ENCODE results near the gene NLRP14. TPM values are rescaled to one million over a fixed set of nuclear protein-coding genes. Genes with fewer than 3 reads are reported as not detected.
A peak's percentile ranks its signal among the peaks of the same experiment; 100 is the strongest.

NLRP14 gene
- total RNA-seq, 4 donors from 2014 or later, result not detected

DNA sequence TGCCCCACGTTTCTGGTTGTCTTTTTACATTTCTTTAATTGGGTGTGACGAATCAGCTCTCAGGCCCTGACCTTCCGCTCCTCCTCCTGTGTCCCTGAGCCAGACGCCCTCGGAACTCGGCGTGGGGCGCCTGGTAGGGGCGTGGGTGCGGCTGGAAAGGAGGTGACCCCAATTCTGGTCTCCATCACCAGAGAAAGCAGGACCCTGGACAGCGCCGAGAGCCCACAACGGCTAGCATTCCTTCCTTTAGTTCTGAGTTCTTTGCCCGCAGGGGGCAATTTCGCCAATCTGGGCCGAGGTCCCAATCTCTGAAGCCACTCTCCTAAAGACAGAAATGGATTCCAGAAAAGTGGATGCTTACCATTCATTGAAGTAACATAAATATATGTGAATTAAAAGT, 56.8 kb downstream of the NLRP14 start:
- H3K27me3 ChIP-seq, result no peaks in the 10 kb centered on the region
- H3K9me3 ChIP-seq, result no peaks in the 10 kb centered on the region
- H3K27ac ChIP-seq, result no peak overlapping the region
- no peak for DNase-seq (ENCODE audit: low spot score in 2 of 2)
- WGBS, result 59% methylated on average over 16 of the region's 16 CpGs
- TF ChIP-seq POLR2AphosphoS5 (IDR thresholded peaks at IDR 0.05) (no peak), EP300 (IDR thresholded peaks at IDR 0.05) (no peak), POLR2A (IDR thresholded peaks at IDR 0.05) (no peak)
- TF ChIP-seq, protein P1, sequence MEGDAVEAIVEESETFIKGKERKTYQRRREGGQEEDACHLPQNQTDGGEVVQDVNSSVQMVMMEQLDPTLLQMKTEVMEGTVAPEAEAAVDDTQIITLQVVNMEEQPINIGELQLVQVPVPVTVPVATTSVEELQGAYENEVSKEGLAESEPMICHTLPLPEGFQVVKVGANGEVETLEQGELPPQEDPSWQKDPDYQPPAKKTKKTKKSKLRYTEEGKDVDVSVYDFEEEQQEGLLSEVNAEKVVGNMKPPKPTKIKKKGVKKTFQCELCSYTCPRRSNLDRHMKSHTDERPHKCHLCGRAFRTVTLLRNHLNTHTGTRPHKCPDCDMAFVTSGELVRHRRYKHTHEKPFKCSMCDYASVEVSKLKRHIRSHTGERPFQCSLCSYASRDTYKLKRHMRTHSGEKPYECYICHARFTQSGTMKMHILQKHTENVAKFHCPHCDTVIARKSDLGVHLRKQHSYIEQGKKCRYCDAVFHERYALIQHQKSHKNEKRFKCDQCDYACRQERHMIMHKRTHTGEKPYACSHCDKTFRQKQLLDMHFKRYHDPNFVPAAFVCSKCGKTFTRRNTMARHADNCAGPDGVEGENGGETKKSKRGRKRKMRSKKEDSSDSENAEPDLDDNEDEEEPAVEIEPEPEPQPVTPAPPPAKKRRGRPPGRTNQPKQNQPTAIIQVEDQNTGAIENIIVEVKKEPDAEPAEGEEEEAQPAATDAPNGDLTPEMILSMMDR (IDR thresholded peaks at IDR 0.05), result no peak
- no peaks in the 10 kb centered on the region for H3K36me3 ChIP-seq
- H3K4me3 ChIP-seq, result no peak overlapping the region
- H3K4me1 ChIP-seq, result no peaks in the 10 kb centered on the region

DNA sequence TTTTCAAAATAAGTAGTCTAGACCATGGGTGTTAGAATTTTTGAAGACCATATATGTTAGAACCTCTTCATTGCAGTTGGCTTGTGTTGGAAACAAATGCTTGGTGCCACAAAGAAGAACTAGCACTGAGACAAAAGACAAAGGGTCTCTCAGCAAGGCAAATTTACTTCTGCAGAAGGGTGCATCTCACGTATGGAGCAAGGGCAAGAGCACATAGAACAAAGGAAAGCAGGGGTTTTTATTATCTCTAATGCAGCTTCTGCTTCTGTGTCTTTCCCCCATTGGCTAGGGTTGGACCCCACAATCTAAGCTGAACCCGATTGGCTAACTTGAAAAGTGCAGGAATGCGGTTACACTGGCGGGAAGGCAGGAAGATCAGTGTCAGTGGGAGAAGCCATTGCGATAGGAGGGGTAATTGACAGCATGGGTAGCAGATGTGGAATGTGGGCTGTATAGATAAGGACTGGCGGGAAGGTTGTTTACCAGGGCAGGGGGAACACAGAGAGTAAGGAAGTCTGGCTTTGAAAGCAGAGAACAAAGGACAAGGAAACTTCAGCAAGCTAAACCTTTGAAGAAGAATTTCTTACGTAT, 59.4 kb downstream of the NLRP14 start:
- H3K9me3 ChIP-seq, result no peaks in the 10 kb centered on the region
- no peak overlapping the region for H3K4me3 ChIP-seq
- 80% methylated on average over 7 of the region's 7 CpGs for WGBS
- no peak overlapping the region for H3K27ac ChIP-seq
- H3K4me1 ChIP-seq, result no peaks in the 10 kb centered on the region
- DNase-seq (ENCODE audit: low spot score in 2 of 2), result no peak
- no peaks in the 10 kb centered on the region for H3K36me3 ChIP-seq
- TF ChIP-seq, protein P1 (IDR thresholded peaks at IDR 0.05), result no peak
- no peak for TF ChIP-seq EP300 (IDR thresholded peaks at IDR 0.05)
- no peak for TF ChIP-seq POLR2A (IDR thresholded peaks at IDR 0.05)
- H3K27me3 ChIP-seq, result no peaks in the 10 kb centered on the region

DNA sequence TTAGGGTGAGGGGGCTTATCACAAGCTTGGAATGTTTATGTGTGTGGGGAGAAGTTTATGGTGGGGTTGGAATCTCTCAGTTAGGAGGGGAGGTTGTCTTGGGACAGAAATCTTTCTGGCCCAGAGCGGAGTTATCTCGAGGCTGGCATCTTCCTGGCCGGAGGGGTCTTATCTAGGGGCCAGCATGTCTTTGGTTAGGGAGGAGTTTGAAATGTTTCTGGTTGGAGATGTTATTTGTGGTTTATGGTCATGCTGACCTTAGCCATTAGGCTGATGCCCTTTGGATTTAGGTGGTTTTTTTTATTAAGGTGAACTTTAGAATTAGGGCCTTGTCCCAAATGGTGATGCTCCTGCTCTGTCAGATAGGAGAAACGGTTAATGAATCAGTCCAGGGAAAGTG, 60.6 kb downstream of the NLRP14 start:
- H3K4me3 ChIP-seq, result no peak overlapping the region
- no peak for DNase-seq (ENCODE audit: low spot score in 2 of 2)
- H3K27me3 ChIP-seq, result no peaks in the 10 kb centered on the region
- no peak overlapping the region for H3K27ac ChIP-seq
- no peaks in the 10 kb centered on the region for H3K9me3 ChIP-seq
- H3K36me3 ChIP-seq, result no peaks in the 10 kb centered on the region
- TF ChIP-seq POLR2A (IDR thresholded peaks at IDR 0.05), result no peak
- TF ChIP-seq POLR2AphosphoS5 (IDR thresholded peaks at IDR 0.05), result no peak
- TF ChIP-seq, protein P1 (IDR thresholded peaks at IDR 0.05), result no peak
- no peak for TF ChIP-seq EP300 (IDR thresholded peaks at IDR 0.05)
- WGBS, result 77% methylated on average over 4 of the region's 4 CpGs
- no peaks in the 10 kb centered on the region for H3K4me1 ChIP-seq

DNA sequence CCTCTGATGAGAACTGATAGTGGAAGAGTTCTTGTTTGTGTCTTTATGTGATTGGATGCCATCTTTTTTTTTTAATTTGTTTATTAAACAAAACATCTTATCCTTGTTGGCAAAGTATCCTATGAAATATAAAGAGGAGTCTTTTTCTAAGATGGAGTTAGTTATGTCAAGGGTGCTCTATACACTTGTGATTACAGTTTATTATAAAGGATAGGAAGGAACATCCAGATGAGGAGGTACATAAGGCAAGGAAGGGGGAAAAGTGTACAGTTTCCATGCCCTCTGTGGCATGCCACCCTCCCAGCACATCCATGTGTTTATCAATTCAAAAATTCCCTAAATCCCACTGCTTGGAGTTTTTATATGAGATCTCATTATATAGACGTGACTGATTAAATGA, 61.2 kb downstream of the NLRP14 start:
- WGBS, result 91% methylated on average over 1 of the region's 1 CpG
- Histone ChIP-seq H3K9me3 (no peaks in the 10 kb centered on the region), H3K36me3 (no peaks in the 10 kb centered on the region), H3K27me3 (no peaks in the 10 kb centered on the region), H3K27ac (no peak overlapping the region), H3K4me3 (no peak overlapping the region), H3K4me1 (no peaks in the 10 kb centered on the region)
- no peak for TF ChIP-seq POLR2A (IDR thresholded peaks at IDR 0.05)
- TF ChIP-seq EP300 (IDR thresholded peaks at IDR 0.05), result no peak
- TF ChIP-seq POLR2AphosphoS5 (IDR thresholded peaks at IDR 0.05), result no peak
- TF ChIP-seq, protein P1 (IDR thresholded peaks at IDR 0.05), result no peak
- no peak for DNase-seq (ENCODE audit: low spot score in 2 of 2)

DNA sequence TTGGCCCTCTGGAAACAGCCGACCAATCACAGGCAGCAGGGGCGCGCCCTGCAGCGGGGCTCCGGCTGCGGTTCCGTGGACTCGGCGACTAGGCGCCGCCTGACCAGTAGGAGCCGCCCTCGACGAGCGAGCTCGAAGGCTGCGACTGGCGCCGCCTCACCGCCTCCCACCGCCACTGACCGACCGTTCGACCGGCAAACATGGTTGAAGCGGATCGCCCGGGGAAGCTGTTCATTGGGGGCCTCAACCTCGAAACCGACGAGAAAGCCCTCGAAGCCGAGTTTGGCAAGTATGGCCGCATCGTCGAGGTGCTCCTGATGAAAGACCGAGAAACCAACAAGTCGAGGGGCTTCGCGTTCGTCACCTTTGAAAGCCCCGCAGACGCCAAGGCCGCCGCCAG, 68.6 kb downstream of the NLRP14 start, which contains the start of gene RBMXL2:
Gene RBMXL2 (plus strand): TSS at position 78 of the 400 bp plus-strand sequence. CDS start 123 bp downstream, at position 201.
- Histone ChIP-seq H3K36me3 (no peaks in the 10 kb centered on the region), H3K27ac (no peak within 1 kb of the TSS), H3K27me3 (peaks cover 6% of the 10 kb centered on the region), H3K4me3 (no peak within 1 kb of the TSS), H3K4me1 (no peaks in the 10 kb centered on the region), H3K9me3 (no peaks in the 10 kb centered on the region)
- DNase-seq (ENCODE audit: low spot score in 2 of 2), result peak; percentile 54 to 76
- TF ChIP-seq, protein P1 (IDR thresholded peaks at IDR 0.05), result no peak
- TF ChIP-seq POLR2A (IDR thresholded peaks at IDR 0.05) (no peak), EP300 (IDR thresholded peaks at IDR 0.05) (no peak)
- WGBS, result 81% methylated on average over 33 of the region's 45 CpGs

All from suprapubic skin (tissue), 4 donors.